Right lobe of liver (tissue), 6 donors: ENCODE results near the gene PFKM. TPM values are rescaled to one million over a fixed set of nuclear protein-coding genes. Genes with fewer than 3 reads are reported as not detected.

Source experiments
- ATAC-seq, 4 donors: fragments of 200-7000 bp; cut with Tn5 transposase; one replicate each; pipeline ENCODE4 v1.9.1; 2020; ENCODE audit warnings: mild to moderate bottlenecking in 4 of 4, moderate library complexity in 4 of 4
- DNase-seq, 3 donors: peaks; one replicate each; pipeline ENCODE4 v3.0.0-alpha.2; 2020
- H3K27ac ChIP-seq, 3 donors: fragments of 200-600 bp; one replicate each; pipeline ENCODE4 v1.8.0; 2022
- H3K27me3 ChIP-seq, 2 donors: fragments of 200-600 bp; one replicate each; pipeline ENCODE4 v1.8.0; 2022
- H3K36me3 ChIP-seq, 4 donors: fragments of 200-600 bp; sonication (generic) in 1 of 4; one replicate each; pipeline versions ENCODE4 v1.5.1 to v1.8.0; 2017 to 2022; ENCODE audit warnings: control low read depth in 1 of 4
- H3K4me1 ChIP-seq, 4 donors: fragments of 200-600 bp; sonication (generic) in 1 of 4; one replicate each; pipeline versions ENCODE4 v1.5.1 to v1.8.0; 2017 to 2022; ENCODE audit warnings: control low read depth in 1 of 4
- H3K4me3 ChIP-seq, 3 donors: fragments of 200-600 bp; one replicate each; pipeline ENCODE4 v1.8.0; 2022
- H3K9me3 ChIP-seq, 4 donors: fragments of 200-600 bp; sonication (generic) in 1 of 4; one replicate each; pipeline versions ENCODE4 v1.5.1 to v1.8.0; 2017 to 2022; ENCODE audit warnings: control low read depth in 1 of 4
- CTCF ChIP-seq, 4 donors: fragments of 200-600 bp in 3 of 4; fragments of 450-650 bp in 1 of 4; IDR thresholded peaks; one replicate each; pipeline versions ENCODE4 v1.5.1 to v1.8.0; 2016 to 2022; ENCODE audit warnings: antibody characterized with exemption in 4 of 4, mild to moderate bottlenecking in 2 of 4
- POLR2A ChIP-seq: fragments of 450-650 bp; IDR thresholded peaks from one replicate; pipeline ENCODE4 v1.6.1; 2017; ENCODE audit warnings: antibody characterized with exemption, mild to moderate bottlenecking
- WGBS: methylation state at CpG from one replicate; pipeline ENCODE4 v1.1.6; 2018; ENCODE audit warnings: low coverage, low lambda C conversion rate; ENCODE audit not compliant: insufficient coverage; ENCODE audit errors: missing lambda C conversion rate; 5-methylcytosine and 5-hydroxymethylcytosine counted together
- intact Hi-C, 2 donors: fragments of 100-400 bp; cut with DNase I; formaldehyde crosslinking; loops; one replicate each; pipeline versions ENCODE4 v1.11.2 to v1.14.1; 2022
- microRNA-seq, 2 donors: library from miRNA; unstranded; fragments of <30 nt; microRNA quantifications; one replicate each; pipeline ENCODE4, GENCODE V29; 2019 to 2020
- small RNA-seq, 2 experiments: library from RNA; depleted of rRNA; stranded (forward); fragments of <200 nt; gene quantifications; one replicate each; pipeline ENCODE3, GENCODE V24; 2016
- total RNA-seq, 6 experiments: library from RNA; depleted of rRNA in 2 of 6; stranded (reverse); fragments of >200 nt in 2 of 6; fragmentation: NEBNext Ultra II Directional in 3 of 6; extraction: Animal tissue kit (Norgen Biotek cat#: 25700) in 3 of 6; gene quantifications; one replicate each; pipeline versions ENCODE4 v1.1.0 to v1.2.4, GENCODE V29; 2016 to 2023
- donor health status: DM: no; HTN: yes; CAD: no.
- donor health status: DM: no; HTN: no; CAD: no.
- donor health status: DM: no; HTN: no; CAD: no.
- donor health status: DM: no; HTN: yes; CAD: no.
- donor health status: DM: no; HTN: yes; CAD: no.

The PFKM gene
- total RNA-seq, 6 experiments from 2014 or later, result 4.6 to 8.9 (median 7.8) TPM

- H3K9me3 ChIP-seq, result no peaks in the 10 kb centered on the region
- WGBS, result 64% methylated on average over 2 of the region's 2 CpGs
- no peak for TF ChIP-seq CTCF (IDR thresholded peaks at IDR 0.05)
- TF ChIP-seq POLR2A, result no peak
- no peaks in the 10 kb centered on the region for H3K27me3 ChIP-seq
- no peak for DNase-seq
- intact Hi-C loops, result no loop called here
- no peak overlapping the region for H3K4me3 ChIP-seq
- H3K4me1 ChIP-seq, result peaks cover 0 to 6% (median 2%) of the 10 kb centered on the region in 4 donors
- no peak for ATAC-seq
- no peak overlapping the region for H3K27ac ChIP-seq
- H3K36me3 ChIP-seq, result no peaks in the 10 kb centered on the region
These were observed 74.5 kb downstream of the PFKM start for GRCh38 chr12:48193623-48194022.

GRCh38 chr12:48194799-48195201 lies 75.6 kb downstream of the PFKM start:
- intact Hi-C loops, result no loop called here
- no peak for ATAC-seq
- 100% methylated on average over 1 of the region's 1 CpG for WGBS

More at GRCh38 chr12:48194799-48195201, 75.6 kb downstream of the PFKM start:
- H3K4me3 ChIP-seq, result no peak overlapping the region
- DNase-seq, result no peak
- peaks cover 0 to 16% (median 2%) of the 10 kb centered on the region in 4 donors for H3K4me1 ChIP-seq
- H3K27ac ChIP-seq, result no peak overlapping the region
- no peaks in the 10 kb centered on the region for H3K36me3 ChIP-seq
- TF ChIP-seq POLR2A, result no peak
- TF ChIP-seq CTCF (IDR thresholded peaks at IDR 0.05), result no peak
- no peaks in the 10 kb centered on the region for H3K9me3 ChIP-seq
- H3K27me3 ChIP-seq, result no peaks in the 10 kb centered on the region

Small RNAs within 50 kb of the gene (microRNA-seq; reads per million reads assigned to microRNA genes)
- 0 to 1.2 reads per million in 2 donors for gene MIR6505

Small RNAs within 50 kb of the gene (small RNA-seq; reads per million reads assigned to genes)
- gene MIR6505, result 0 reads per million in 2 experiments
- 0 reads per million in 2 experiments for gene RNU6-1203P

Other genes starting within 250 kb of the PFKM start
- gene VDR, start 214.4 kb upstream of the PFKM start, total RNA-seq, result 1 to 10 TPM in 1 of 6 experiments, under 1 TPM in 5; 0.18 to 1.2 (median 0.39) TPM
- gene TMEM106C, start 155.8 kb upstream of the PFKM start, total RNA-seq, result 10 to 100 TPM; 13.8 to 55.6 (median 34.7) TPM
- not detected for gene COL2A1, start 114.9 kb upstream of the PFKM start, total RNA-seq
- gene SENP1, start 13.3 kb upstream of the PFKM start, total RNA-seq, result 1 to 10 TPM; 3.6 to 6.5 (median 5.1) TPM
- gene ASB8, start 38.2 kb downstream of the PFKM start, total RNA-seq, result 10 to 100 TPM; 17.7 to 29.3 (median 21.6) TPM
- gene CCDC184, start 64.3 kb downstream of the PFKM start, total RNA-seq, result under 1 TPM in 3 of 6 experiments, not detected in 3; 0.11 to 0.46 (median 0.23) TPM
- gene OR10AD1, start 83.9 kb downstream of the PFKM start, total RNA-seq, result not detected
- 1 to 10 TPM; 6.5 to 8.4 (median 7.2) TPM for gene ZNF641, start 231.6 kb downstream of the PFKM start, total RNA-seq